OCI-LY1 (cell line): ENCODE results near the gene ANKRD55.

Source experiments
- H2AFZ ChIP-seq: fragments of 200-600 bp; sonication (generic), shearing (Covaris generic); 2 replicates; pipeline ENCODE4 v1.6.0; 2014; ENCODE audit warnings: antibody characterized with exemption, mild to moderate bottlenecking, low read length
- H3F3A ChIP-seq: fragments of 200-600 bp; sonication (generic), shearing (Covaris generic); 2 replicates; pipeline ENCODE4 v1.6.0; 2014; ENCODE audit warnings: mild to moderate bottlenecking, antibody characterized with exemption, low read length, moderate library complexity; ENCODE audit not compliant: insufficient read depth
- H3K27ac ChIP-seq: fragments of 200-600 bp; sonication (generic); 2 replicates; pipeline ENCODE4 v1.5.1; 2014; ENCODE audit warnings: low read length, mixed run types, mild to moderate bottlenecking, low read depth; ENCODE audit not compliant: poor library complexity, severe bottlenecking
- H3K27me3 ChIP-seq: fragments of 200-600 bp; sonication (generic); 2 replicates; pipeline ENCODE4 v1.6.0; 2014; ENCODE audit warnings: antibody characterized with exemption, mild to moderate bottlenecking, low read length, moderate library complexity; ENCODE audit not compliant: insufficient read depth
- H3K36me3 ChIP-seq: fragments of 200-600 bp; sonication (generic); 2 replicates; pipeline ENCODE4 v1.6.1; 2014; ENCODE audit warnings: mild to moderate bottlenecking, antibody characterized with exemption, low read length, moderate library complexity, mixed read lengths; ENCODE audit not compliant: insufficient read depth
- H3K4me1 ChIP-seq: fragments of 200-600 bp; sonication (generic); 2 replicates; pipeline ENCODE4 v1.5.1; 2014; ENCODE audit warnings: mild to moderate bottlenecking, low read length, moderate library complexity; ENCODE audit not compliant: insufficient read depth, severe bottlenecking
- H3K4me2 ChIP-seq: fragments of 200-600 bp; sonication (generic), shearing (Covaris generic); 2 replicates; pipeline ENCODE4 v1.6.1; 2014; ENCODE audit warnings: low read length
- H3K4me3 ChIP-seq: fragments of 200-600 bp; sonication (generic); 2 replicates; pipeline ENCODE4 v1.5.1; 2014; ENCODE audit warnings: low read length, low read depth, mild to moderate bottlenecking, mixed read lengths; ENCODE audit not compliant: poor library complexity, severe bottlenecking
- H3K79me2 ChIP-seq: fragments of 200-600 bp; shearing (Covaris generic); 2 replicates; pipeline ENCODE4 v1.6.1; 2016; ENCODE audit warnings: mixed run types, low read length, mixed read lengths; ENCODE audit not compliant: insufficient read depth
- H3K9ac ChIP-seq: fragments of 200-600 bp; sonication (generic), shearing (Covaris generic); 2 replicates; pipeline ENCODE4 v1.6.1; 2014; ENCODE audit warnings: mild to moderate bottlenecking, low read length, mixed read lengths
- H3K9me2 ChIP-seq: fragments of 200-600 bp; sonication (generic), shearing (Covaris generic); 2 replicates; pipeline ENCODE4 v1.6.1; 2014; ENCODE audit warnings: low read depth, mild to moderate bottlenecking, low read length, mixed read lengths
- H3K9me3 ChIP-seq: fragments of 200-600 bp; shearing (Covaris generic); 2 replicates; pipeline ENCODE4 v1.6.1; 2014; ENCODE audit warnings: low read length, mixed read lengths
- H4K20me1 ChIP-seq: fragments of 200-600 bp; sonication (generic), shearing (Covaris generic); 2 replicates; pipeline ENCODE4 v1.6.0; 2016; ENCODE audit warnings: mild to moderate bottlenecking, low read length; ENCODE audit not compliant: insufficient read depth
- EZH2 ChIP-seq: fragments of 200-600 bp; sonication (generic), shearing (Covaris generic); IDR thresholded peaks from 2 replicates; pipeline ENCODE4 v1.8.0; 2017; ENCODE audit warnings: borderline replicate concordance, mixed run types, mild to moderate bottlenecking, antibody characterized with exemption, low read length, moderate library complexity, mixed read lengths
- TF ChIP-seq, protein P1 (sequence below): fragments of 200-600 bp; sonication (generic), shearing (Covaris generic); IDR thresholded peaks from 2 replicates; pipeline ENCODE4 v1.5.1; 2017; ENCODE audit warnings: mild to moderate bottlenecking, antibody characterized with exemption, low read length, moderate library complexity, mixed read lengths

The ANKRD55 gene

GRCh38 chr5:56129288-56129687 lies 103.8 kb downstream of the ANKRD55 start:
- H4K20me1 ChIP-seq = no peaks in the 10 kb centered on the region
- no peaks in the 10 kb centered on the region for H3K9me2 ChIP-seq
- no peaks in the 10 kb centered on the region for H3K79me2 ChIP-seq
- no peak overlapping the region for H3K4me3 ChIP-seq
- no peaks in the 10 kb centered on the region for H3F3A ChIP-seq
- H3K4me2 ChIP-seq = no peak overlapping the region
- no peak for TF ChIP-seq EZH2
- TF ChIP-seq, protein P1, sequence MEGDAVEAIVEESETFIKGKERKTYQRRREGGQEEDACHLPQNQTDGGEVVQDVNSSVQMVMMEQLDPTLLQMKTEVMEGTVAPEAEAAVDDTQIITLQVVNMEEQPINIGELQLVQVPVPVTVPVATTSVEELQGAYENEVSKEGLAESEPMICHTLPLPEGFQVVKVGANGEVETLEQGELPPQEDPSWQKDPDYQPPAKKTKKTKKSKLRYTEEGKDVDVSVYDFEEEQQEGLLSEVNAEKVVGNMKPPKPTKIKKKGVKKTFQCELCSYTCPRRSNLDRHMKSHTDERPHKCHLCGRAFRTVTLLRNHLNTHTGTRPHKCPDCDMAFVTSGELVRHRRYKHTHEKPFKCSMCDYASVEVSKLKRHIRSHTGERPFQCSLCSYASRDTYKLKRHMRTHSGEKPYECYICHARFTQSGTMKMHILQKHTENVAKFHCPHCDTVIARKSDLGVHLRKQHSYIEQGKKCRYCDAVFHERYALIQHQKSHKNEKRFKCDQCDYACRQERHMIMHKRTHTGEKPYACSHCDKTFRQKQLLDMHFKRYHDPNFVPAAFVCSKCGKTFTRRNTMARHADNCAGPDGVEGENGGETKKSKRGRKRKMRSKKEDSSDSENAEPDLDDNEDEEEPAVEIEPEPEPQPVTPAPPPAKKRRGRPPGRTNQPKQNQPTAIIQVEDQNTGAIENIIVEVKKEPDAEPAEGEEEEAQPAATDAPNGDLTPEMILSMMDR = no peak
- H3K4me1 ChIP-seq = no peaks in the 10 kb centered on the region
- no peaks in the 10 kb centered on the region for H3K27me3 ChIP-seq
- no peak overlapping the region for H3K27ac ChIP-seq
- H3K36me3 ChIP-seq = no peaks in the 10 kb centered on the region
- H3K9me3 ChIP-seq = no peaks in the 10 kb centered on the region
- H3K9ac ChIP-seq = no peak overlapping the region
- H2AFZ ChIP-seq = no peak overlapping the region

DNA sequence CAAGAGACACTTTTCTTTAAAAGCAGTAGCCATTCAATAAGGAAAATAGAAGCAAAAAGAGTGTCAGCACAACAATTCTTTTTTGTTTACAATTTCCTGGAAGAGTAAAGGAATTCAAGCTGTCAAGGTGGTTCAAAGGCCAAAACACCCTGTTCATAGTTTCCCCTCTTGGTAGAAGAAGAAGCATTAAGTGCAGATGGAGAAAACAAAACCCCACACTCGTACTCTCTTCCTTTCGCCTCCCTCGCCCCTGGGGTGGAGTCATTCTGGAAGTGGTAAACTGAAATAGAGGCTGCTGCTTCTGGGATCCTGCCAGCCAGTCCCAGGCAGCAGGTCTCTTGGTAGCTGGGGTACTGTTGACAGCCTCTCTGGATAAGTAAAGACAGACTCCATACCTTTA lies 105.0 kb downstream of the ANKRD55 start:
- Histone ChIP-seq H3K9ac (no peak overlapping the region), H3K9me3 (no peaks in the 10 kb centered on the region), H3K4me2 (no peak overlapping the region), H4K20me1 (no peaks in the 10 kb centered on the region), H3K27me3 (no peaks in the 10 kb centered on the region), H3K27ac (no peak overlapping the region), H3K79me2 (no peaks in the 10 kb centered on the region), H3K4me3 (no peak overlapping the region), H2AFZ (no peak overlapping the region), H3K36me3 (no peaks in the 10 kb centered on the region), H3F3A (no peaks in the 10 kb centered on the region), H3K9me2 (no peaks in the 10 kb centered on the region), H3K4me1 (no peaks in the 10 kb centered on the region)
- TF ChIP-seq, protein P1 = no peak
- no peak for TF ChIP-seq EZH2

GRCh38 chr5:56126487-56127179 lies 106.5 kb downstream of the ANKRD55 start:
- no peaks in the 10 kb centered on the region for H3K36me3 ChIP-seq
- H3K4me1 ChIP-seq = no peaks in the 10 kb centered on the region
- H3K9ac ChIP-seq = no peak overlapping the region
- no peak overlapping the region for H3K27ac ChIP-seq
- no peak overlapping the region for H3K4me3 ChIP-seq
- no peaks in the 10 kb centered on the region for H3K9me2 ChIP-seq
- H3K27me3 ChIP-seq = no peaks in the 10 kb centered on the region
- H3K9me3 ChIP-seq = no peaks in the 10 kb centered on the region
- H4K20me1 ChIP-seq = no peaks in the 10 kb centered on the region
- H2AFZ ChIP-seq = no peak overlapping the region
- TF ChIP-seq, protein P1 = no peak
- TF ChIP-seq EZH2 = no peak
- no peaks in the 10 kb centered on the region for H3K79me2 ChIP-seq
- H3F3A ChIP-seq = no peaks in the 10 kb centered on the region
- no peak overlapping the region for H3K4me2 ChIP-seq
